ENCODE measurements around the gene SRRM3.
A peak's percentile ranks its signal among the peaks of the same experiment; 100 is the strongest.

SRRM3 gene

GRCh38 chr7:76272851-76273497 is 71.3 kb downstream of the SRRM3 start:
- no peak for DNase-seq (ENCODE audit: low read depth, low spot score)
- POLR2A ChIA-PET = no interaction called here
- no peak for TF ChIP-seq CTCF (IDR thresholded peaks at IDR 0.05; ENCODE audit: insufficient read depth, low read length, missing control alignments)
- no peak overlapping the region for H3K4me3 ChIP-seq (ENCODE audit: low read depth, low read length)
- CTCF ChIA-PET = interaction anchor here (1.3 to 2.6 kb wide), 2 partner anchors 8 to 11 kb away, joined by 3 to 13 read pairs; no protein-coding TSS in a partner anchor

DNA sequence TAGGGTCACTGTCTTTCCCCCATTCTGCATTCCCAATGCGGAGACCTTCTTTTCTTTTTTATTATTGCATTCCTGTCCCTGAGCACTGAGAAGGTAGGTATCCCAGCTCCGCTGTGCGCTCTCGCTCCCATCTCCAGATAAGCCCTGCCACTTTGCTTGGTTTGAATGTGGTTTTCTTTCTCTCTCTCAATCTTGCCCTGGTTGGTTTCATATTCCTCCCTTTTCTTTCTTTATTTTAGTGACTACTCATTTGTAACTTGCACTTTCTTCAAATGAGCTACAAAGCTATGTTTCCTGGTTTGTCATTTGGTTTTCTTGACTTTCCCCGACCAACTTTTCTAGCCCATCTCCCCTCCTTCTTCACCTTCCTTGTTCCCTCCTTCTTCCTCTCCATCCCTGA is 71.8 kb downstream of the SRRM3 start:
- no peak for DNase-seq (ENCODE audit: low read depth, low spot score)
- ChIA-PET CTCF (interaction anchor here (1.1 to 2.6 kb wide), 4 partner anchors 9 to 41 kb away, joined by 3 to 13 read pairs (median 4); no protein-coding TSS in a partner anchor), POLR2A (no interaction called here)
- no peak overlapping the region for H3K4me3 ChIP-seq (ENCODE audit: low read depth, low read length)
- TF ChIP-seq CTCF (IDR thresholded peaks at IDR 0.05; ENCODE audit: insufficient read depth, low read length, missing control alignments) = no peak

DNA sequence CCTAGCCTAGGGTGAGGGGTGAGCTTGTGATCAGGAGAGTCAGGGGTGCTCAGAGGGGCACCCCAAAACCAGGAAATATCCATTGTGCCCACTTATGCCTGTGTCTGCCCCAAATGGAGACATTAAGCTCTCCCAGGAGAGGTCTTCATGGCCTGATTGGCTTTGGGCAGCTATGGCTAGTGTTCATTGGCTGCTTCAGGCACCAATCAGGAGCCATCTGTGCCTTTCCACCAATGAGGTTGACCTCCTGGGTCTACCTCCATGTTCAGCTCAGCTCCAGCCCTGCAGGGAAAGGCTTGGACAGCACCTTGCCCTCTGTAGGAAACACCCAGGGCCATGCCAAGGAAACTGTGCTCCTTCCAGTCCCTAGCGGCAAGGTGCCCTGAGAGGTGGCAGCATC is 76.8 kb downstream of the SRRM3 start:
- TF ChIP-seq CTCF (IDR thresholded peaks at IDR 0.05; ENCODE audit: insufficient read depth, low read length, missing control alignments) = no peak
- H3K4me3 ChIP-seq (ENCODE audit: low read depth, low read length) = no peak overlapping the region
- ChIA-PET CTCF (interaction anchor here (1.3 to 4.2 kb wide), 4 partner anchors 10 to 36 kb away, joined by 3 to 21 read pairs (median 6); no protein-coding TSS in a partner anchor), POLR2A (interaction anchor here (0.5 kb wide), 1 partner anchor 13 kb away, joined by 3 read pairs; no protein-coding TSS in a partner anchor)
- DNase-seq (ENCODE audit: low read depth, low spot score) = no peak

DNA sequence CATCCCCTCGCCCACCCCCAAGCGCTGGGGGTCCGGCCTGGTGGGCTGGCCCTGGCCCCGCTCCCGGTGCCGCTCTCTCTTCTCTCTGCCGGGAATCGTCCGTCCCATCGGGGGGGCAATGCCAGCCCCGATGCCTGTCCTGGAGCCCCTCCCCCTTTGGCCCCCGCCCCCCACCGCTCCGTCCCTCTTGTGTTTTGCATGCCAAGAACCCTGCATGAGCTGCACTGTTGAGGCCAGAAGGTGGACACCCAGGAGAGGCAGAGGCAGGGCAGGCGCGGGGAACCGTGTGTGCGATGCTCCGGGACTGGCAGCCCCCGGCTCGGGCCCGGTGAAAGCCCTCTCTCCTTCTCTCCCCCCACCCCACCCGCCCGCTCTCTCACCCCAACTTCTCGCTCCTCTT is 78.7 kb downstream of the SRRM3 start:
- H3K4me3 ChIP-seq (ENCODE audit: low read depth, low read length) = no peak overlapping the region
- ChIA-PET POLR2A (no interaction called here), CTCF (no interaction called here)
- no peak for TF ChIP-seq CTCF (IDR thresholded peaks at IDR 0.05; ENCODE audit: insufficient read depth, low read length, missing control alignments)
- DNase-seq (ENCODE audit: low read depth, low spot score) = no peak

GRCh38 chr7:76281006-76281705 is 79.5 kb downstream of the SRRM3 start:
- ChIA-PET CTCF (interaction anchor here (1.0 to 6.5 kb wide), 6 partner anchors 10 to 103 kb away, joined by 3 to 35 read pairs (median 12); no protein-coding TSS in a partner anchor), POLR2A (interaction anchor here (1.0 kb wide), 1 partner anchor 10 kb away, joined by 8 read pairs; no protein-coding TSS in a partner anchor)
- no peak for TF ChIP-seq CTCF (IDR thresholded peaks at IDR 0.05; ENCODE audit: insufficient read depth, low read length, missing control alignments)
- no peak for DNase-seq (ENCODE audit: low read depth, low spot score)
- H3K4me3 ChIP-seq (ENCODE audit: low read depth, low read length) = peak overlapping the region; percentile 33
